OCI-LY3 (cell line): ENCODE results near the gene FAM240A.

Experiments
- CTCF ChIP-seq: fragments of 200-600, 300-600 bp; sonication (generic); IDR thresholded peaks from 2 replicates; pipeline ENCODE4 v1.5.1; 2014; ENCODE audit warnings: antibody characterized with exemption, low read length, low read depth
- EZH2phosphoT487 ChIP-seq: fragments of 200-600 bp; shearing (Covaris generic); IDR thresholded peaks from 2 replicates; pipeline ENCODE4 v1.6.1; 2018; ENCODE audit warnings: antibody characterized with exemption, mixed run types, low read depth

- TF ChIP-seq CTCF = no peak
- TF ChIP-seq EZH2phosphoT487 = no peak
Observed at GRCh38 chr3:46585799-46586693, 26.3 kb upstream of the FAM240A start.
